HG03196 (cell line): ENCODE measurements around the gene ACP5.
"Not testable (repeated sequence)": the region's sequence is repeated elsewhere in the genome, so short reads cannot be mapped to it uniquely, and the experiment has no call there.

Experiments used
- ATAC-seq: cut with Tn5 transposase; IDR thresholded peaks from one replicate; pipeline ENCODE4 v1.9.1; 2021; ENCODE audit not compliant: unreplicated experiment

The ACP5 gene

DNA sequence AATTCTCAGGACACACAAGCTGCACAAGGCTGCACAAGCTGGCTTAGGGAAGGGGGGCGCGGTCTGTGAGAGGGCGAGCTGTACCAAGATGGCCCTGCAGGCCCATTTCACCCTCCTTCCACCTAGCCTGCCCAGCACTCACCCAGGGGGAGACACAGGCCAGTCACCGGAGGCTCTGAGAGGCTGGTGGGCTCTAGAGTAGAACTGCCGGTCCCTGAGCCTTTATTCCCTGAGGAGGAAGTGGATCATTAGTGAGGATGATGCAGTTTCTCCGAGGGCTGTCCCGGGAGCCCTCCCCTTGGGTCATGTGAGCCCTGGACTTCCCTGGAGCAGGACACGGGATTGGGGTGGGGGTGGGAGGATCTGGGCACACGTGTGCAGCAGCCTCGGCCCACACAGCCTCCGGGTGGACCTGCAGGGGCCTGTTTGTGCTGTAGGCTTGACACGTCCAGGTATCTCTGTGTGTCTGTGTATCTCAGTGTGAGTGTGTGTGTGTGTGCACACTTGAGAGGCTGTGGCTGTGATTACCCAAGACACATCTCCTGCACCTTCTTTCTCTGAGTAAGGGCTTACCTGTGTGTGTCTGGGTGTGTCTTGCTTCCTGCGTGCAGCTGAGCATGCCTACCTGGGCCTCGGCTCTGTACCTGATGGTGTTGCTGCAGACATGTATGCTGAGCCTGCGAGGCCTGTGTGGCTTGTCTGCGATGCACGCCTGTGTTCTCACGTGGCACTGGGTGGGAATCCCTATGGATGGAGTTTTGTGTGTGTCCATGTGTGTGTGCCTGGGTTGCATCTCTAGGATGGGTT, at the start of gene ACP5:
ACP5 (minus strand) TSS at position 195 of the 807 bp plus-strand sequence. CDS start 328 bp downstream, outside the sequence.
- ATAC-seq: no peak

DNA sequence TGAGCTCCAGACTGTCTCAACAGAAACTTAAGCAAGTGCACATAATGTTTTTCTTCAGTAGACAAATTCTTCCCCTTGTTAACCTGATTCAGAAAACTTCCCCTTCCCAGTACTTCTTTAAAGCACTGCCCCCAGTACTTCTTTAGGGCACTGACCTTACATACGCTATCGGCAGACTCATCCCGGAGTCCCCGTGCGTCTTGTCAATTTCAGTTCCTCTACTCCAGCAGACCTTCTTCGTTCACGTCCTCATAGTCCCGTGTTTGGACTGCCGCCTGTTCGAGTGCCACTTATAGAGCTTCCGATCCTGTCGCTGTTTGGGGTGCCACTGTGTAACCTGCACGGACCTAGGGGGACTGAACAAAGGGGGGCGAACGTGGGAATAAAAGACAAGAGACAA, 48.8 kb upstream of the ACP5 start:
- no peak for ATAC-seq

DNA sequence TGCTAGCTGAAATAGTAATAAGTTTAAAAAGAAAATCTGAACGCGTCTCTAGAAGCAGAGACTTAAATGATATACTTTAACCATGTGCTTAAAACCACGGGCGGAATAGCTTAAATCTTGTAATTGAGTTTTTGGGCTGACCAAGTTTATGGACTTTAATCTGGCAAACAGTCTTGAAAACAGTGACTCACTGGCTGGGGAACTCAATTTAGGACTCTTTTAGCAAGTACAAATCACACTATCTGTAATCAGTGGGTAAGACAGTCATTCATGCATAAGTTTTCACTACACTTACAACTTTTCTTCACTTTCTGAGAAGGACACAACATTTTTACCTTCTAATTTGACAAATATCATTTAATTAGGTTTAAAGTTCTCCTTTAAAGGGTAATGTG, 46.6 kb upstream of the ACP5 start:
- ATAC-seq: no peak

DNA sequence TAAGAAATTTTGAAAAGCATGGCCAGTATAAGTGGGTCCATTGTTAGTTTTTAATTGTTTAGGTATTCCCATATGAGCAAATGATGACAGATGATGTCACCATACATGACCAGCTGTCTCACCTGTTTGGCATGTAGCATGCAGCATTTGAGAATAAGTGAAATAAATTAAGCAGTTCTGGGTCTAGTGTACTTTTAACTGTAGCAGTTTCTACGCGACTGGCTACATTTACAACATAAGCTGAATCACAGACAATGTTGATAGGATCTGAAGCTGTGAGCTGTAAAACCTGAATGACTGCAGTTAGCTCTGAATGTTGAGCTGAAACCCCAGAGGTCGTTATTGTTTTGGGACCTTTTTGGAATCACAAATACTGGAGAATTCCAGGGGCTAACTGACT, 45.0 kb upstream of the ACP5 start:
- not testable (repeated sequence) for ATAC-seq

DNA sequence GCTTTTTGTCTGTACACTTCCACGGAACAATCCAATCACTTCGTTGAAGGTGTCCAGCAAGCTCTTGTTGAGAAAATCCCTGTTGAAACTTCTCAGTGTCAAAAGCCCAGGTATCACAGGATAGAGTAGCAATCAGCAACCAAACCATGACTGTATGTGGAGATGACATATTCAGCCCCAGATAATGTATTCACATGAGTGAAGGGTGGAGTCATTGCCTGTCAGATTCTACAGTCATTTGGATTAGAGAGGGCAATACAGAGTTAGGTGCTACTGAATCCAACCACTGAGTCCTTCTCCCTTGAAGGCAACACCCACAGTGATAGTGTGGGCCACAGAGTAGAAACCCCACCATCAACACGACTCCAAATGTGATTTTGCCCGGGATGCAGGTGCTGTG, 43.1 kb upstream of the ACP5 start:
- no peak for ATAC-seq

DNA sequence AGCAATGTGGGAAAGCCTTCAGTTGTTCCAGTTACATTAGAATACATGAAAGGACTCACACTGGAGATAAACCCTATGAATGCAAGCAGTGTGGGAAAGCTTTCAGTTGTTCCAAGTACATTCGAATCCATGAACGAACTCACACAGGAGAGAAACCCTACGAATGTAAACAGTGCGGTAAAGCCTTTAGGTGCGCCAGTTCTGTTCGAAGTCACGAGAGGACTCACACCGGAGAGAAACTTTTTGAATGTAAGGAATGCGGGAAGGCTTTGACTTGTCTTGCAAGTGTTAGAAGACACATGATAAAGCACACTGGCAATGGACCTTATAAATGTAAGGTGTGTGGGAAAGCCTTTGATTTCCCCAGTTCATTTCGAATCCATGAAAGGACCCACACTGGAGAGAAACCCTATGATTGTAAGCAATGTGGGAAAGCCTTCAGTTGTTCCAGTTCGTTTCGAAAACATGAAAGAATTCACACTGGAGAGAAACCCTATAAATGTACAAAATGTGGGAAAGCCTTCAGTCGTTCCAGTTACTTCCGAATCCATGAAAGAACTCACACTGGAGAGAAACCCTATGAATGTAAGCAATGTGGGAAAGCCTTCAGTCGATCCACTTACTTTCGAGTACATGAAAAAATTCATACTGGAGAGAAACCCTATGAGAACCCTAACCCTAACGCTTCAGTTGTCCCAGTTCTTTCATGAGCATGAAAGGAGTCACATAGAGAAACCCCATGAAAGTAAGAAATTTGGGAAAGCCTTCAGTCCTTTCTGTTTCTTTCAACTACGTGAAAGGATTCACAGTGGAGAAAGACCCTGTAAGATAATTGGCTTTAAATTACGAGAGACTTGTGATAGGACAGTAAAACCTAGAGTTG, 40.0 kb upstream of the ACP5 start:
- ATAC-seq: no peak

DNA sequence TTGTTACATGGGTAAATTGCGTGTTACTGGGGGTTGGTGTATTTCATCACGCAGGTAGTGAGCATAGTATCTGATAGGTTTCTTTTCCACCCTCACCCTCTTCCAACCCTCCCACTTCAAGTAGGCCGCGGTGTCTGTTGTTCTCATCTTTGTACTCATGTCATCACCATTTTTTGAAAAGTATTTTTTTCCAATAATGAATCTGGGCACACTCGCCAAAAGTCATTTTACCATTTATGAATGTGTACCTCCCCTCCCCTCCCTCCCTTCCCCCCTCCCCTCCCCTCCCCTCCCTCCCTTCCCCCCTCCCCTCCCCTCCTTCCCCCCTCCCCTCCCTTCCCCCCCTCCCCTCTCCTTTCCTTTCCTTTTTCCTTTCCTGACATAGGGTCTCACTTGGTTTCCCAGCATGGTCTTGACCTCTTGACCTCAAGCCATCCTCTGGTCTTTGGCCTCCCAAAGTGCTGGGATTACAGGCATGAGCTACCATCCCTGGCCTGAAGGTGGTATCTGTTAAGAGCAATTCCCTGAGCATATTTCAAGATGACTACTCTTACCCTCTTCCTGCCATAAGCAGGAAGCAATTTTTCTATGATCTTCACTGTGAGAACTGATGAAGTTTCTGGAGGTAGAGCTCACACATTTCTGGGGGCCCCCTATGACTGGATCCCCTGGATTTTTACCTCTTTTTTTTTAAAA, 35.5 kb upstream of the ACP5 start:
- ATAC-seq: no peak

DNA sequence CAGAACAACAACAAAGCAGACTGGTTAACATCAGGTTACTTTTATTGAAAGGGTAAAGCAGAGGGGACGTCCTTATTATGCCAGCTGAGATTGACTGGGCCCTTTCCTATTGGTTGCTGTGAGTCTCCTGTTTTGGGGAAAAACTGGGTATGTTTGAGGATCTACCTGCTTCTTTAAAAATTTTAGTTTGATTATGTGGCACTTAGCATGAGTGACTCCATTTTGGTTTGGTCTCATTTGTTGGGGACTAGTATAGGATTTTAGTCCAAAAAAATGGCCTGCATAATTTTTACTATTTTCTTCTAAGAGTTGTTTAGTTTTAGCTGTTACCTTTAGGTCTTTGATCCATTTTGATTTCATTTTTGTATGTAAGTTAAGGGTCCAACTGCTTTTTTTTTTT, 34.3 kb upstream of the ACP5 start:
- no peak for ATAC-seq

DNA sequence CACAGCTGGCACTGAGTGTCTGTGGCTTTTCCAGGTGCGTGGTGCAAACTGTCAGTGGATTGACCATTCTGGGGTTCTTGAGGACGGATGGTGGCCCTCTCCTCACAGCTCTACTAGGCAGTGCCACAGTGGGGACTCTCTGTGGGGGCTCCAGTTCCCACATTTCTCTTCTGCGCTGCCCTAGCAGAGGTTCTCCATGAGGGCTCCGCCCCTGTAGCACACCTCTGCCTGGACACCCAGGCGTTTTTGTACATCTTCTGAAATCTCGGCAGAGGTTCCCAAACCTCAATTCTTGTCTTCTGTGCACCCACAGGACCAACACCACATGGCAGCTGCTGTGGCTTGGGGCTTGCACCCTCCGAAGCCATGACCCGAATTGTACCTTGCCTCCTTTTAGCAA, 29.0 kb upstream of the ACP5 start:
- no peak for ATAC-seq

DNA sequence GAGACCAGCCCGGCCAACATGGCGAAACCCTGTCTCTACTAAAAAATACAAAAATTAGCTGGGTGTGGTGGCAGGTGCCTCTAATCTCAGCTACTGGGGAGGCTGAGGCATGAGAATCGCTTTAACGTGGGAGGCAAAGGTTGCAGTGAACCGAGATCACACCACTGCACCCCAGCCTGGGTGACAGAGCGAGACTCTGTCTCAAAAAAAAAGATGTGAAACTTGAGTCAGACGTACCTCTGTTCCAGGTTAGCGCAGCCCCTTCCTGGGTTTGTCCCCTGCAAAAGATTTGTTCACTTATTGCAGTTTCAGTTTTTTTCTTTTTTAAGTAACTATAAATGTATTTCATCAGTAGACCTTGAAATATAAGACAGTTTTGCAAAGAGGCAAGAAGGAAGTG, 22.3 kb upstream of the ACP5 start:
- ATAC-seq: not testable (repeated sequence)

DNA sequence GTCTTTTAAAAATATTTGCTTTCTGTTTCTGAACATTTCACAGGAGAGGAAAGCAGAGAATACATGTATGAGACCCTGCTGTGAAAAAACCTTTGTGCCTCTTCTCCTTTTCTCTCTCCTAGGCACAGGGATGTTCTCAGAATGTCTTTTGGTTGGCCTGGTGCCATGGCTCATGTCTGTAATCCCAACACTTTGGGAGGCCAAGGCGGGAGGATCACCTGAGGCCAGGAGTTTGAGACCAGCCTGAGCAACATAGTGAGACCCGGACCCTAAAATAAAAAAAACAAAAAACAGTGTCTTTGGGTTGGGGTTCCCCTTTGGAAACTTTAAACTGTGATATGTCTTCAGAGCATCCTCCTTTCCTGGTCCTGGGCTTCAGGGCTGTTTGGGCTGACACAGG, 21.3 kb upstream of the ACP5 start:
- no peak for ATAC-seq

DNA sequence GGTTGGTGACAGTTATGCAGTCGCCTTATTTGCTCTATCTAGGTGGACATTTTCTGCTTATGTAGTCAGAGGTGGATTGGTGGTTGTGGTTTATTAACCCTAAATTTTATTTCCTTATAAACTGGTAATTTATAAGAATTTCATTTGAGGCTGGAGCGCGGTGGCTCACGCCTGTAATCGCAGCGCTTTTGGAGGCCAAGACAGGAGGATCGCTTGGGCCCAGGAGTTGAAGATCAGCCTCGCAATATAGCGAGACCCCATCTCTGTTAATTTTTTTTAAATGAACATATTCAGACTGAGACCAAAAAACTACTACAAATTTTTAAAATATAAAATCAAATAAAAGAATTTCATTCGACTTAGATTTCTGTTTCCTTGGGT, 20.6 kb upstream of the ACP5 start:
- no peak for ATAC-seq

DNA sequence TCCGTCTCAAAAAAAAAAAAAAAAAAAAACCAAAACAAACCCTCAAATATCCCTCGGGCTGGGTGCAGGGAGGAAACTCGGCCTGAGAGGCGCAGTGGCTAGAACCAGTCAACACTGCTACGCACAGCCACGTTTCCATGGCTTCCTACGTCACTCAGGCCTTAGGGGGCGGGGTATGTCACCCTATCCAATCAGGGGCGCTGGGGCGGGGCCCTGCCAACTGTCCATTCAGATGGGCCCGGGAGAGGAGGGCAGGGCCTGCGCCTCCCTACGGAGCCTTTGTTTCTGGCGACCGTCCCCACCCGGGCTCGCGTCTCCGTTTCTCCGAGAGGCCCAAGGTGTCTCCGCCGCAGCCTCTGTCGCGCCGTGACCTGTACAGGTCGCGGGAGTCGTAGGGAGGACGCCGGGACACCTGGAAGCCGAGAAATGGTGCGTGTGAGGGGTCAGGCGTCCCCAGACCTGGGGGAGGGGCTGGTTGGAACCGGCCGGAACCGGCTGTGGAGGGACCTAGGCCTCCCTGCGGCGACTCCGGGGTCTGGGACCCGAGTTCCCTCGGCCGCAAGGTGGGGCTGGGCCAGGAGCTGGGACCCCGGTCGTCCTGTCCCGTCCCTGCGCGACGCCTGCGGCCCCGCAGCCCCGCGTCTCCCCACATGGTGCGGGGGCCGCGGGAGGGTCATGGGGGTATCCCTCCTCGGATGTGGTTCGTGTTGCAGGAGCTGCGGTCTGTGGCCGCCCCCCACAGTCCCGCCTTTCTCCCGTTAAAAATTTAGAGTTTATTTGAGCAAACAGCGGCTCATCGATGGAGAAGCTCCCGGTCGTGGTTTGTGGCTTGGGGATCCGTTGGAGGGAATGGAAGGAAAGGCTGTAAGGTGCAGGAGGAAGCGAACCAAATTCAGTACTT, 20.0 kb upstream of the ACP5 start, which contains the start of gene ZNF627:
ZNF627 (plus strand) TSS at position 282 of the 901 bp plus-strand sequence; CDS start at position 427, 145 bp downstream.
- peak; percentile 95 for ATAC-seq

DNA sequence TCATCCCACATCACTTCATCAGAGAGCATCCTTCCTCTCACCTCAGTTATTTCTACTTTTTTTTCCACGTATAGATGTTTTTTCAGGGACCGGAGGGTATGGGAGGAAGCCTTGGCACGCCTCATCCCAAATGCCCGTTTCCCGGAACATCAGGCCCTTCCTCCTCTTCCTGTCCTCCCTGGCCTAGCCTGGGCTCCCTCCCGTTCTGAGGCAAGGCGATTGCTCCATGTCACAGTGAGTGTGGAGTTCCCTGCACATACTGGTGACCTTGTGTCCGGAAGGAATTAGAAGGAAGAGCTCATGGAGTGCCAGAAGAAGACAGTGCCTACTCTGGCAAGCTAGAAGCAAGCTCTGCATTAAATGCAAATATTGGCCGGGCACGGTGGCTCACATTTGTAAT, 18.7 kb upstream of the ACP5 start:
- ATAC-seq: no peak

DNA sequence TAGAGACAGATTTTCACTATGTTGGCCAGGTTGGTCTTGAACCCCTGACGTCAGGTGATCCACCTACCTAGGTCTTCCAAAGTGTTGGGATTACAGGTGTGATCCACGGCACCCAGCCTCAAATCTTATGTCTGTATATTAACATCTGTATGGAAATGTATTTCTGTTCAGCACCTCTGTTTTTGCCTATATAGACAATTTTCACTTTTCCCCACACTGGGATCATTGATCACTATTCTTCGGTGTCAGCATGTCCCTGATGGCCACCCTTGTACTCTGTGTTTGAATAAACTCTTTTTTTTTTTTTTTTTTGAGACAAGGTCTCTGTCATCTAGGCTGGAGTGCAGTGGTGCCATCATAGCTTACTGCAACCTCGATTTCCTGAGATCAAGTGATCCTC, 16.6 kb upstream of the ACP5 start:
- no peak for ATAC-seq

DNA sequence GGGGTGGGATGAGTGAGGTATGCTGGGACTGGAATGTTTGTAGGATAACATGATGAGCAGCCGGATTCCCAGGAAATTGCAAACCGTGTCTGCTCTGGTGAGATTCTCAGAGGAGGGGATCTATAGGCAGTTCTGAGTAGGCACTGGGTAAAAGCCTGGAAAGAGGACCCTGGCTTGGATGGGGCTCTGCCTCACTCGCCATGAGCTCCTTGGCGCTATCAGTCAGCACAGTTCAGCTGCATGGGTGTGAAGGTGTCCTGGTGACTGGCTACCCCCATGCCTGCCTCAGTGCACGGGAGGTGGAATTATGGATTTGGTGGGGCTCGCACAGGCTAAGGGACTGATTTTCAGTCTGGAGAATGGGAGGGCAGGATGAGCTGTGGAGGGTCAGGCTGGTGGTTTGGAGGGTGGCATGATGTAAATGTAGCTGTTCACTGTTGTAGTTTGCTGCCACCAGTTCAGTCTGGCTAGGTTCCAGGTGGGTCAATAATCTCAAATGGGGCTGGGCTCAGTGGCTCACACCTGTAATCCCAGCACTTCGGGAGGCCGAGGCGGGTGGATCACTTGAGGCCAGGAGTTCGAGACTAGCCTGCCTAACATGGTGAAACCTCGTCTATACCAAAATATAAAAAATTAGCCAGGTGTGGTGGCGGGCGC, 10.7 kb upstream of the ACP5 start:
- ATAC-seq: no peak

DNA sequence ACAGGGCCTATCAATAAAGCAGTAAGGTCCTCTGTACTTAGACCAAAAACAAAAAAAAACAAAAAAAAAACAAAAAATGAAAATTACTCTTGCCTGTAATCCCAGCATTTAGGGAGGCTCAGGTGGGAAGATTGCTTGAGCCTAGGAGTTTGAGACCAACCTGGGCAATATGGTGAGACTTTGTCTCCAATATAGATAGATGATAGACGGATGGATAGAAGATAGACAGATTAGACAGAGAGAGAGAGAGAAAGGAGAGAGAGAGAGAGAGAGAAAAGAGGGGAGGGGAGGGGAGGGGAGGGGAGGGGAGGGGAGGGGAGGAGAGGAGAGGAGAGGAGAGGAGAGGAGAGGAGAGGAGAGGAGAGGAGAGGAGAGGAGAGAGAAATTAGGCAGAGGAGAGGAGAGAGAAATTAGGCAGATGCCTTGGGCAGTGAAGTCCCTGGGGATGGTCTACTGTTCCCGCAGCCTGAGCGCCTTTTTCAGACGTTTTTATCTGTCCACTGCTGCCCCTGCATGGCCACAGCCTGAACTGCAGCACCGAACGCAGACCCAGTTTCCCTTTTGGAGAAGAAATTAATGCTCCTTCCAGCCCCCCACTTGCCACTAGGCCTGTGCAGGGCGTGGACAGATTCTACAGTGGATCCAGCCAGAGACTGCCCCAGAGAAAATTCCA, 10.0 kb upstream of the ACP5 start:
- no peak for ATAC-seq

DNA sequence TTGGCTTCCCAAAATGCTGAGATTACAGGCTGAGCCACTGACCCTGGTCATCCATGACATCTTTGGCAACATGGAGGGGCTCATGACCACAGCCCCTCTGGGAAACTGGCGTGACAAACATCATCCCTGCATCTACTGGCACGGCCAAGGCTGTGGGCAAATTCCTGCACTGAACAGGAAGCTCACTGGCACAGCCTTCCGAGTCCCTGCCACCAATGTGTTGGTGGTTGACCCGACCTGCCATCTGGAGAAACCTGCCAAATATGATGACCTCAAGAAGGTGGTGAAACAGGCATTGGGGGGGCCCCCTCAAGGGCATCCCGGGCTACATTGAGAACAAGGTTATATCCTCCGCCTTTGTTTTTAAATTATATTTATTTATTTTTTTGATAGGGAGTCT, 8.9 kb upstream of the ACP5 start:
- no peak for ATAC-seq

DNA sequence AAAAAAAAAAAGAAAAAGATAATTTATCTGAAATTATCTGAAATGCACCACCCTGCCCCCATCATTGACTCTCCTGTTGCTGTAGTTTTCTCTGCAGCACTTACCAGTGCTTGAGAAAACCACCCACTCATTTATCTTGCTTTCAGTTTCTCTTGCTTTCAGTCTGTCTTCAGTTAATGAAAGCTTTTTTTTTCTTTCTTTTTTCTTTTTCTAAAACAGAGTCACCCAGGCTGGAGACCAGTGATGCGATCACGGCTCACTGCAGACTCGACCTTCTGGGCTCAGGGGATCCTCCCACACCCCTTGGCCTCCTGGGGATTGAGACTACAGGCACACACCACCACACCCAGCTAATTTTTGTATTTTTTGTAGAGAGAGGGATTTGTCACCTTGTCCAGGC, 4.3 kb upstream of the ACP5 start:
- peak; percentile 77 for ATAC-seq
